Natural killer cell (primary cell): ENCODE measurements around the gene HOXA7. TPM values are rescaled to one million over a fixed set of nuclear protein-coding genes. Genes with fewer than 3 reads are reported as not detected.

Source experiments
- ATAC-seq, 3 donors: fragments of 150-1000 bp in 2 of 3; fragments of 200-7000 bp in 1 of 3; cut with Tn5 transposase; 1 replicate in 1 of 3; 2 replicates in 2 of 3; pipeline ENCODE4 v1.10.0; 2021; ENCODE audit warnings: mild to moderate bottlenecking in 2 of 3, moderate library complexity in 2 of 3
- DNase-seq, 2 donors: peaks; one replicate each; pipeline versions ENCODE4 v3.0.0 to v3.0.0-alpha.2; 2013 to 2021; ENCODE audit warnings: mixed read lengths in 1 of 2
- H3K27ac ChIP-seq: one replicate; pipeline ENCODE4 v1.5.1; 2013; ENCODE audit warnings: mild to moderate bottlenecking, low read length
- H3K27me3 ChIP-seq: one replicate; pipeline ENCODE4 v1.6.1; 2013; ENCODE audit warnings: low read length; ENCODE audit not compliant: control insufficient read depth, insufficient read depth
- H3K36me3 ChIP-seq: one replicate; pipeline ENCODE4 v1.6.1; 2013; ENCODE audit warnings: low read length; ENCODE audit not compliant: control insufficient read depth, insufficient read depth
- H3K4me1 ChIP-seq: one replicate; pipeline ENCODE4 v1.6.1; 2013; ENCODE audit warnings: low read length; ENCODE audit not compliant: control insufficient read depth, insufficient read depth
- H3K4me3 ChIP-seq: one replicate; pipeline ENCODE4 v1.5.1; 2013; ENCODE audit warnings: low read length
- H3K9me3 ChIP-seq: one replicate; pipeline ENCODE4 v1.6.1; 2013; ENCODE audit warnings: low read length; ENCODE audit not compliant: control insufficient read depth, insufficient read depth
- H3K27ac Mint-ChIP-seq, 2 donors: one replicate each; pipeline ENCODE4 v1.8.0; 2022; ENCODE audit warnings: mild to moderate bottlenecking in 2 of 2, mixed read lengths in 2 of 2, moderate library complexity in 1 of 2
- H3K27me3 Mint-ChIP-seq, 2 donors: one replicate each; pipeline ENCODE4 v1.8.0; 2022; ENCODE audit warnings: low read depth in 2 of 2, mixed read lengths in 2 of 2
- H3K36me3 Mint-ChIP-seq: one replicate; pipeline ENCODE4 v1.8.0; 2022; ENCODE audit warnings: mixed read lengths
- H3K4me1 Mint-ChIP-seq, 2 donors: one replicate each; pipeline ENCODE4 v1.8.0; 2022; ENCODE audit warnings: mixed read lengths in 2 of 2
- H3K4me3 Mint-ChIP-seq: one replicate; pipeline ENCODE4 v1.8.0; 2022; ENCODE audit warnings: mild to moderate bottlenecking, moderate library complexity, mixed read lengths
- H3K9me3 Mint-ChIP-seq, 2 donors: one replicate each; pipeline ENCODE4 v1.8.0; 2022; ENCODE audit warnings: mixed read lengths in 2 of 2
- whole genome bisulfite sequencing: methylation state at CpG from one replicate; pipeline ENCODE4 v1.1.7; 2013; ENCODE audit warnings: missing lambda C conversion rate; ENCODE audit not compliant: insufficient coverage; 5-methylcytosine and 5-hydroxymethylcytosine counted together
- intact Hi-C: fragments of 100-400 bp; cut with micrococcal nuclease; formaldehyde crosslinking; loops from one replicate; pipeline ENCODE4 v1.14.2; 2022
- total RNA-seq, 4 donors: library from RNA; stranded (reverse); fragments of 120-200 nt in 1 of 4; gene quantifications; one replicate each; pipeline versions ENCODE4 v1.2.3 to v1.2.4, GENCODE V29; 2013 to 2022
- TF ChIP-seq, protein P1 (sequence below): fragments of 200-600 bp; IDR thresholded peaks from one replicate; pipeline ENCODE4 v1.8.0; 2022; ENCODE audit warnings: antibody characterized with exemption

HOXA7 gene
- total RNA-seq, 3 donors from 2014 or later (not counting 1 experiment from before 2014, with no cell fraction given): not detected

DNA sequence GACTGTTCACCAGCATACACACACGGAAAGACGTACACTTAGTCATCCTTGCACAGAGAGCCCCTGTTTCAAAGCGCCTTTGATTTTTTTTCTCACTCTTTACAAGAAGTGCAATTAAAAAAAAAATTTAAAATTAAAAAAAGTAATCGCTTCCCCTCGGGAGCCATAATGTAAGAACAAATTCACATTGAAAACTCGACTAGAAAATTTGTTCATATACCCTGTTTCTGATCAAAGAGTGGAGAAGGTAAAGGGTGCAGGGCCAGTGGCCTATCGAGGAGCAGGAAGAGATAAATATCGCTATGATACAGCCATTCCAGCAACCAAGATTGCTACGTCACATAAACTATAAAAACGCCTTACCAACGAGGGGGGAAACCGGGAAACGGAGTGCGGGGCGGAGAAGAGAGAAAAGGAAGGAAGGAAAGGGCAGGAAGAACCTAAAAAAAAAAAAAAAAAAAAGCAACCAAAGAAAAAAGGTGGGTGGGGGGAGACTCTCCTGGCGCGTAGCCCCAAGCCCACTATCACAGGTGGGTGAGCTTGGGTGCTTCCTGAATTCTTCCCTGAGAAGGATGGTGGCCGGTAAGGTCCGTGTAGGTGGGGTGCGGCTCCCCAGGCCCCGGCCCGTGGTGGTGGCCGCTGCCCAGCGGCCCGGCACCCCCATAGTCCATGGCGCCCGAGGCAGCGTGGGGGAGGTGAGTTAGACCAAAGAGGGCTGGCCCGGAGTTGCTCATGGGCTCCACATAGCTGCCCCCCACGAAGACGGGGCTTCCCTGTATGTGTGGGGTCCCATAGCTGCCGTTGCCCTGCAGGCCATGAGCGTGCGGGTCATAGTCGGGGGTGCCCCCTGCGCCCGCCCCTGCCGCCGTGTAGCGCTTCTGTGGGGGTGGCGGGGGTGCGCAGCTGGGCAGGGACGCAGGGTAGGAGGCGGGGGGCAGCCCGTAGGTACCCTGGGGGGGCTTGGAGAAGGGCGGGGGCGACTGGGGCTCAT is 48.8 kb downstream of the HOXA7 start:
- peaks cover 20% of the 10 kb centered on the region for H3K27me3 ChIP-seq
- 96% methylated on average over 47 of the region's 47 CpGs for WGBS
- H3K9me3 ChIP-seq: no peaks in the 10 kb centered on the region
- no peaks in the 10 kb centered on the region for H3K36me3 ChIP-seq
- intact Hi-C loops: no loop called here
- no peak for ATAC-seq
- no peak overlapping the region for H3K4me3 Mint-ChIP-seq
- H3K4me1 Mint-ChIP-seq: peaks cover 6 to 7% of the 10 kb centered on the region in 2 donors
- no peak for DNase-seq
- H3K27me3 Mint-ChIP-seq: peaks cover 29 to 30% of the 10 kb centered on the region in 2 donors
- H3K27ac ChIP-seq: no peak overlapping the region
- TF ChIP-seq, protein P1, sequence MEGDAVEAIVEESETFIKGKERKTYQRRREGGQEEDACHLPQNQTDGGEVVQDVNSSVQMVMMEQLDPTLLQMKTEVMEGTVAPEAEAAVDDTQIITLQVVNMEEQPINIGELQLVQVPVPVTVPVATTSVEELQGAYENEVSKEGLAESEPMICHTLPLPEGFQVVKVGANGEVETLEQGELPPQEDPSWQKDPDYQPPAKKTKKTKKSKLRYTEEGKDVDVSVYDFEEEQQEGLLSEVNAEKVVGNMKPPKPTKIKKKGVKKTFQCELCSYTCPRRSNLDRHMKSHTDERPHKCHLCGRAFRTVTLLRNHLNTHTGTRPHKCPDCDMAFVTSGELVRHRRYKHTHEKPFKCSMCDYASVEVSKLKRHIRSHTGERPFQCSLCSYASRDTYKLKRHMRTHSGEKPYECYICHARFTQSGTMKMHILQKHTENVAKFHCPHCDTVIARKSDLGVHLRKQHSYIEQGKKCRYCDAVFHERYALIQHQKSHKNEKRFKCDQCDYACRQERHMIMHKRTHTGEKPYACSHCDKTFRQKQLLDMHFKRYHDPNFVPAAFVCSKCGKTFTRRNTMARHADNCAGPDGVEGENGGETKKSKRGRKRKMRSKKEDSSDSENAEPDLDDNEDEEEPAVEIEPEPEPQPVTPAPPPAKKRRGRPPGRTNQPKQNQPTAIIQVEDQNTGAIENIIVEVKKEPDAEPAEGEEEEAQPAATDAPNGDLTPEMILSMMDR: no peak
- no peak overlapping the region for H3K4me3 ChIP-seq
- no peaks in the 10 kb centered on the region for H3K9me3 Mint-ChIP-seq
- H3K4me1 ChIP-seq: peaks cover 3% of the 10 kb centered on the region
- H3K27ac Mint-ChIP-seq: no peak overlapping the region
- peaks cover 7% of the 10 kb centered on the region for H3K36me3 Mint-ChIP-seq

DNA sequence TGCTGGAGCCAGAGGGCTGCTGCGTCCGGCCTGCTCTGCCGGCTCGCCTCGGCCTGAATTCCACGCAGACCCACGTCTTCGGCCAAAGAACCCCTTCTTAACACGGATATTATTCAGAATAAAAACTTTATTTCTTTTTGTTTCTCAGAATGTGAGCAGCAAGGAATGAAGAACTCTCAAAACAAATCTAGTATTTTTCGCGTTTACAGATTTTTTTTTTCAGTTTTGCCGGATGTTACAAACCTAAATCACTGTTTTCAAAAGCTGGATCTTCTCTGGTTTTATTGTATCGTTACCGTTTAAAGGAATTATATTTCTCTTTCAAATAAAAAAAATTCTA is 49.6 kb downstream of the HOXA7 start:
- TF ChIP-seq, protein P1: no peak
- H3K27ac Mint-ChIP-seq: no peak overlapping the region
- peaks cover 36% of the 10 kb centered on the region in 2 donors for H3K27me3 Mint-ChIP-seq
- intact Hi-C loops: no loop called here
- H3K27me3 ChIP-seq: peaks cover 25% of the 10 kb centered on the region
- no peak overlapping the region for H3K4me3 ChIP-seq
- H3K36me3 Mint-ChIP-seq: peaks cover 7% of the 10 kb centered on the region
- 95% methylated on average over 13 of the region's 14 CpGs for WGBS
- H3K36me3 ChIP-seq: no peaks in the 10 kb centered on the region
- H3K4me1 ChIP-seq: peaks cover 10% of the 10 kb centered on the region
- H3K4me3 Mint-ChIP-seq: no peak overlapping the region
- no peaks in the 10 kb centered on the region for H3K9me3 ChIP-seq
- ATAC-seq (no peak), DNase-seq (no peak)
- H3K4me1 Mint-ChIP-seq: peaks cover 13% of the 10 kb centered on the region in 2 donors
- no peak overlapping the region for H3K27ac ChIP-seq
- no peaks in the 10 kb centered on the region for H3K9me3 Mint-ChIP-seq

DNA sequence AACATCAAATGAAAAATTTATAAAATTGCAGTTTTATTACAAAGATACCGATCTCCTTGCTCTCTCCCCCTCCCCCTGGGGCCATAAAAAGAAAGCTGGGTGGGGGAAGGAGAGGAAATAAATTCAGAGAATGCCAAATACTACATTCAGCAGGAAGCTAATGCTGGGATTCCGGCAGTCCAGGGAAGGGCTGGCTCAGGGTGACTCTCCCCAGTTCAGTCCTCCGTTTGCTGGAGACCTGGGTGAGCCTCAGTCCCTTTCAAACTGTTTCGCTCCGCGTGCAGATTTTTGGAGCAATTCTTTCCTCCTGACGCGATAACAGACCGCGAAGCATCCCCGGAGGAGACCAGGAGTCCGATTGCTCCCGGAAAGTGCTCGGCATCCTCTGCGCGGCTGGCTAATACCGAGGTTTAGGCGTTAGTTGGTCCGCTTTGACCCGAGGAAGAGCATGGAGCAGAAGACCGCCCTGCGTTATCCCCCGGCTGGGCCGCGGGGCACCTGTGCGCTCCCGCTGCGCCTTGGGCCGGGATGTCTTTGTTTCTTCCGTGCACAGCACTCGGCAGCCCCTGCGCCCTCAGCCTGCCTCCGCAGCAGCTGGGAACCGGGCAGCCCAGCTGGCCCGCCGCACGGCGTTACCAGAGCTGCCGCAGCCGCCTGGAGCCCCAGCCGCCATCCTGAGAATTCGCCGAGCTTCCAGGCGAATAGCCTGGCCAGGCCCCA is 50.1 kb downstream of the HOXA7 start:
- intact Hi-C loops: no loop called here
- 94% methylated on average over 43 of the region's 44 CpGs for WGBS
- no peaks in the 10 kb centered on the region for H3K9me3 ChIP-seq
- no peak overlapping the region for H3K4me3 ChIP-seq
- ATAC-seq (no peak), DNase-seq (no peak)
- H3K27ac ChIP-seq: no peak overlapping the region
- H3K4me1 ChIP-seq: peaks cover 12% of the 10 kb centered on the region
- H3K27ac Mint-ChIP-seq: no peak overlapping the region
- peaks cover 12% of the 10 kb centered on the region for H3K36me3 Mint-ChIP-seq
- TF ChIP-seq, protein P1: no peak
- H3K4me3 Mint-ChIP-seq: no peak overlapping the region
- peaks cover 17 to 18% of the 10 kb centered on the region in 2 donors for H3K4me1 Mint-ChIP-seq
- H3K27me3 Mint-ChIP-seq: peaks cover 41% of the 10 kb centered on the region in 2 donors
- H3K36me3 ChIP-seq: no peaks in the 10 kb centered on the region
- H3K27me3 ChIP-seq: peaks cover 25% of the 10 kb centered on the region
- H3K9me3 Mint-ChIP-seq: no peaks in the 10 kb centered on the region
